RWPE2 (cell line): ENCODE measurements around the gene RASA1.

ENCODE experiments used
- ATAC-seq: fragments of 200-7000 bp; cut with Tn5 transposase; 3 replicates; pipeline ENCODE4 v1.9.1; 2021; ENCODE audit warnings: low read depth
- DNase-seq: peaks from one replicate; pipeline ENCODE4 v3.0.0-alpha.2; 2020; ENCODE audit warnings: low spot score
- H3K27ac ChIP-seq: fragments of 450-650 bp; 2 replicates; pipeline ENCODE4 v1.5.1; 2017; ENCODE audit warnings: mild to moderate bottlenecking; ENCODE audit not compliant: poor library complexity, severe bottlenecking
- H3K27me3 ChIP-seq: fragments of 250-450 bp; sonication (Bioruptor Pico); 2 replicates; pipeline ENCODE4 v1.5.1; 2021; ENCODE audit warnings: mild to moderate bottlenecking, moderate library complexity; ENCODE audit not compliant: insufficient read depth, poor library complexity, severe bottlenecking
- H3K36me3 ChIP-seq: fragments of 250-450 bp; sonication (Bioruptor Pico); 2 replicates; pipeline ENCODE4 v1.5.1; 2020; ENCODE audit warnings: low read depth, mild to moderate bottlenecking, moderate library complexity
- H3K4me1 ChIP-seq: fragments of 250-450 bp; sonication (Bioruptor Pico); 2 replicates; pipeline ENCODE4 v1.5.1; 2021; ENCODE audit warnings: mild to moderate bottlenecking, moderate library complexity; ENCODE audit not compliant: insufficient read depth, poor library complexity, severe bottlenecking
- H3K4me3 ChIP-seq: fragments of 250-450 bp; sonication (Bioruptor Pico); 2 replicates; pipeline ENCODE4 v1.5.1; 2021; ENCODE audit warnings: mild to moderate bottlenecking, moderate library complexity; ENCODE audit not compliant: severe bottlenecking
- H3K9me3 ChIP-seq: fragments of 250-450 bp; sonication (Bioruptor Pico); 2 replicates; pipeline ENCODE4 v1.5.1; 2021; ENCODE audit warnings: mild to moderate bottlenecking, moderate library complexity; ENCODE audit not compliant: severe bottlenecking
- TF ChIP-seq, protein P1 (sequence below): fragments of 450-650 bp; IDR thresholded peaks from one replicate; pipeline ENCODE4 v1.5.1; 2017; ENCODE audit warnings: mild to moderate bottlenecking, moderate library complexity; ENCODE audit not compliant: poor library complexity, severe bottlenecking

Gene RASA1

DNA sequence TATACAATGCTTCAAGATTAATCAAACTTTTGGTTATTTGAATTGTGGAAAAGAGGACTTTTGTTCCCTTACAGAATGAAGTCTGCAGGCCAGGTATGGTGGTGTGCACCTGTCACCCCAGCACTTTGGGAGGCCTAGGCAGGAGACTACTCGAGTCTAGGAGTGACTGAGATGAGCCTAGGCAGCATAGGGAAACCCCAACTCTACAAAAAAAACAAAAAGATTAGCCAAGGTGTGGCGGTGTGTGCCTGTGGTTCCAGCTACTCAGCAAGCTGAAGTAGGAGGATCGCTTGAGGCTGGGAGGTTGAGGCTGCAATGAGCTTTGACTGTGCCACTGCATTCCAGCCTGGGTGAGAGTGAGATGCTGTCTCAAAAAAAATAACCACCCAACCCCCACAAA lies 135.7 kb downstream of the RASA1 start:
- Histone ChIP-seq H3K36me3 (peaks cover 100% of the 10 kb centered on the region), H3K4me3 (no peak overlapping the region), H3K4me1 (peaks cover 18% of the 10 kb centered on the region), H3K27ac (no peak overlapping the region), H3K27me3 (no peaks in the 10 kb centered on the region), H3K9me3 (no peaks in the 10 kb centered on the region)
- TF ChIP-seq, protein P1, sequence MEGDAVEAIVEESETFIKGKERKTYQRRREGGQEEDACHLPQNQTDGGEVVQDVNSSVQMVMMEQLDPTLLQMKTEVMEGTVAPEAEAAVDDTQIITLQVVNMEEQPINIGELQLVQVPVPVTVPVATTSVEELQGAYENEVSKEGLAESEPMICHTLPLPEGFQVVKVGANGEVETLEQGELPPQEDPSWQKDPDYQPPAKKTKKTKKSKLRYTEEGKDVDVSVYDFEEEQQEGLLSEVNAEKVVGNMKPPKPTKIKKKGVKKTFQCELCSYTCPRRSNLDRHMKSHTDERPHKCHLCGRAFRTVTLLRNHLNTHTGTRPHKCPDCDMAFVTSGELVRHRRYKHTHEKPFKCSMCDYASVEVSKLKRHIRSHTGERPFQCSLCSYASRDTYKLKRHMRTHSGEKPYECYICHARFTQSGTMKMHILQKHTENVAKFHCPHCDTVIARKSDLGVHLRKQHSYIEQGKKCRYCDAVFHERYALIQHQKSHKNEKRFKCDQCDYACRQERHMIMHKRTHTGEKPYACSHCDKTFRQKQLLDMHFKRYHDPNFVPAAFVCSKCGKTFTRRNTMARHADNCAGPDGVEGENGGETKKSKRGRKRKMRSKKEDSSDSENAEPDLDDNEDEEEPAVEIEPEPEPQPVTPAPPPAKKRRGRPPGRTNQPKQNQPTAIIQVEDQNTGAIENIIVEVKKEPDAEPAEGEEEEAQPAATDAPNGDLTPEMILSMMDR = no peak
- DNase-seq = no peak
- ATAC-seq = no peak

- H3K36me3 ChIP-seq = peaks cover 100% of the 10 kb centered on the region
Measured at GRCh38 chr5:87403899-87404298, 136.2 kb downstream of the RASA1 start.

DNA sequence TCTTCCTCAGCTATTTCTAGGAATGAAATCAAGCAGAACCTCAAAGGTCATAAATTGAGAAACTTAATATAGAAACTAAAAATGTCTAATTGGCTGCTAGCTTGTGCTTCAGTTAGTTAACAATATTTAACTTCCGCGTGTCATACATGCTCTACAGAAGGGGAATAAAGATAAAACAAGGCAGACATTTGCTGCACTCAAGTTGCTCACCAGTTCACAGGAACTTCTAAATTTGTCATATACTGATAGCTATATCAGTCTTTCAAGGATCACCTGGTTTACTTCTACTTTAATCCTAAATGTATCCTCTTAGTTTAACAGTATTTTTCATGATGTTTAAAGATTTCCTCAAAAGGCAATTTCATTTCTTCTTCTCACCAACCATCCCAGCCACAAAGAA lies 136.7 kb downstream of the RASA1 start:
- H3K36me3 ChIP-seq = peaks cover 100% of the 10 kb centered on the region
- no peaks in the 10 kb centered on the region for H3K27me3 ChIP-seq
- DNase-seq (no peak), ATAC-seq (no peak)
- TF ChIP-seq, protein P1 = no peak
- H3K27ac ChIP-seq = no peak overlapping the region
- H3K9me3 ChIP-seq = no peaks in the 10 kb centered on the region
- H3K4me3 ChIP-seq = no peak overlapping the region
- H3K4me1 ChIP-seq = peaks cover 12% of the 10 kb centered on the region

More at GRCh38 chr5:87403899-87404298, 136.2 kb downstream of the RASA1 start:
- H3K9me3 ChIP-seq = no peaks in the 10 kb centered on the region
- no peaks in the 10 kb centered on the region for H3K27me3 ChIP-seq
- ATAC-seq = no peak
- H3K4me1 ChIP-seq = peaks cover 17% of the 10 kb centered on the region
- DNase-seq = no peak
- H3K4me3 ChIP-seq = no peak overlapping the region
- no peak overlapping the region for H3K27ac ChIP-seq
- TF ChIP-seq, protein P1 = no peak

- Histone ChIP-seq H3K4me3 (no peak overlapping the region), H3K27me3 (no peaks in the 10 kb centered on the region), H3K4me1 (peaks cover 6% of the 10 kb centered on the region), H3K9me3 (no peaks in the 10 kb centered on the region), H3K36me3 (peaks cover 100% of the 10 kb centered on the region), H3K27ac (no peak overlapping the region)
- TF ChIP-seq, protein P1 = no peak
- DNase-seq (no peak), ATAC-seq (no peak)
Measured at GRCh38 chr5:87405472-87406155, 137.9 kb downstream of the RASA1 start.

DNA sequence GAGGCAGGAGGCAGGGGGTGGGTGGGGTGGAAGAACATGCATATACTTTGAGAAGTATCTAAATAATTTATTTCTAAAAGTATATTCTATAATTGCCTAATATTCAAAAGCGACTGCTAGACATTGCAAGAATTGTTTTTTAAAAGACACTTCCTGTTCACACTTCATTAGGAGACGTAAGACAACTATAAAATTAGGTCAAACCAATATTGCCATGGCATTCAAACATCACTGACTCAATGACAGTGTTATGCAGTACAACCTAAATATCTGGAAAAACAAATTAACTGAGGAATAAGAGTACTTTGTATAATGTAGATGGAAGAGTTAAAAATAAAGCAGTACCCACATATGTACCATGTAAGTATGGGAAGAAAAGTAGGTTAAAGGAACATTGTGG lies 140.5 kb downstream of the RASA1 start:
- no peak overlapping the region for H3K27ac ChIP-seq
- H3K4me1 ChIP-seq = peaks cover 14% of the 10 kb centered on the region
- peaks cover 82% of the 10 kb centered on the region for H3K36me3 ChIP-seq
- no peak overlapping the region for H3K4me3 ChIP-seq
- TF ChIP-seq, protein P1 = no peak
- no peak for DNase-seq
- ATAC-seq = no peak
- no peaks in the 10 kb centered on the region for H3K27me3 ChIP-seq
- H3K9me3 ChIP-seq = no peaks in the 10 kb centered on the region
